Mesodermal cell (in vitro differentiated cells): ENCODE data around the gene MCF2L.
A peak's percentile ranks its signal among the peaks of the same experiment; 100 is the strongest.
"Not testable (repeated sequence)": the region's sequence is repeated elsewhere in the genome, so short reads cannot be mapped to it uniquely, and the experiment has no call there.

ENCODE experiments used
- H3K27ac ChIP-seq: 2 replicates; pipeline ENCODE4 v1.7.0; 2013; ENCODE audit warnings: mild to moderate bottlenecking, low read depth, low read length, moderate library complexity; ENCODE audit not compliant: severe bottlenecking
- H3K36me3 ChIP-seq: 2 replicates; pipeline ENCODE4 v1.7.1; 2013; ENCODE audit warnings: mild to moderate bottlenecking, low read length, moderate library complexity; ENCODE audit not compliant: control insufficient read depth, insufficient read depth
- H3K4me1 ChIP-seq: one replicate; pipeline ENCODE4 v1.7.1; 2013; ENCODE audit warnings: mild to moderate bottlenecking, low read length; ENCODE audit not compliant: insufficient read depth, control insufficient read depth, poor library complexity, severe bottlenecking
- H3K4me3 ChIP-seq: 2 replicates; pipeline ENCODE4 v1.7.0; 2013; ENCODE audit warnings: low read length, control low read depth, mild to moderate bottlenecking; ENCODE audit not compliant: insufficient read depth, poor library complexity, severe bottlenecking; ENCODE audit errors: extremely low read depth
- H3K9me3 ChIP-seq: 2 replicates; pipeline ENCODE4 v1.7.1; 2013; ENCODE audit warnings: mild to moderate bottlenecking, low read length, moderate library complexity; ENCODE audit not compliant: control insufficient read depth
- WGBS, 2 experiments: methylation state at CpG; one replicate each; pipeline ENCODE4 v1.1.5; 2013; ENCODE audit warnings: missing lambda C conversion rate in 2 of 2; ENCODE audit not compliant: insufficient coverage in 2 of 2; 5-methylcytosine and 5-hydroxymethylcytosine counted together

MCF2L gene

GRCh38 chr13:113108521-113108920 lies 139.5 kb downstream of the MCF2L start:
- not testable (repeated sequence) for H3K4me1 ChIP-seq, H3K27ac ChIP-seq, H3K4me3 ChIP-seq, H3K36me3 ChIP-seq, H3K9me3 ChIP-seq
- 60 to 88% methylated on average over 1 to 3 of the region's 27 CpGs for WGBS, 2 experiments

GRCh38 chr13:113109151-113110047 lies 140.4 kb downstream of the MCF2L start:
- Histone ChIP-seq H3K27ac (no peak overlapping the region), H3K4me3 (peak overlapping the region; percentile 35), H3K36me3 (no peaks in the 10 kb centered on the region), H3K9me3 (no peaks in the 10 kb centered on the region), H3K4me1 (peaks cover 3% of the 10 kb centered on the region)
- WGBS, 2 experiments, result 23 to 27% methylated on average over 65 to 67 of the region's 73 CpGs

GRCh38 chr13:113110048-113110851 lies 141.2 kb downstream of the MCF2L start:
- H3K9me3 ChIP-seq, result no peaks in the 10 kb centered on the region
- WGBS, 2 experiments, result 2 to 5% methylated on average over 67 to 91 of the region's 99 CpGs
- no peaks in the 10 kb centered on the region for H3K36me3 ChIP-seq
- peak overlapping the region; percentile 35 for H3K4me3 ChIP-seq
- peaks cover 3% of the 10 kb centered on the region for H3K4me1 ChIP-seq
- no peak overlapping the region for H3K27ac ChIP-seq

GRCh38 chr13:113110852-113111315 lies 141.9 kb downstream of the MCF2L start:
- H3K4me1 ChIP-seq, result peaks cover under 1% of the 10 kb centered on the region
- no peaks in the 10 kb centered on the region for H3K36me3 ChIP-seq
- H3K4me3 ChIP-seq, result peak overlapping the region; percentile 35
- H3K27ac ChIP-seq, result no peak overlapping the region
- 34 to 37% methylated on average over 43 to 48 of the region's 49 CpGs for whole genome bisulfite sequencing, 2 experiments
- H3K9me3 ChIP-seq, result no peaks in the 10 kb centered on the region

- not testable (repeated sequence) for H3K27ac ChIP-seq, H3K4me3 ChIP-seq, H3K9me3 ChIP-seq, H3K4me1 ChIP-seq, H3K36me3 ChIP-seq
- WGBS, 2 experiments, result 89 to 90% methylated on average over 4 to 5 of the region's 5 CpGs
Observed at GRCh38 chr13:113111821-113112220, 142.8 kb downstream of the MCF2L start.

GRCh38 chr13:113112475-113112874 lies 143.5 kb downstream of the MCF2L start:
- H3K4me3 ChIP-seq, H3K9me3 ChIP-seq: not testable (repeated sequence)
- WGBS, 2 experiments, result 67 to 85% methylated on average over 1 of the region's 1 CpG

GRCh38 chr13:113112893-113113845 lies 144.2 kb downstream of the MCF2L start:
- no peak overlapping the region for H3K27ac ChIP-seq
- no peaks in the 10 kb centered on the region for H3K36me3 ChIP-seq
- WGBS, 2 experiments, result 81 to 93% methylated on average over 6 to 8 of the region's 9 CpGs
- peaks cover 12% of the 10 kb centered on the region for H3K4me1 ChIP-seq
- H3K4me3 ChIP-seq, result no peak overlapping the region
- no peaks in the 10 kb centered on the region for H3K9me3 ChIP-seq

More at GRCh38 chr13:113112475-113112874, 143.5 kb downstream of the MCF2L start:
- H3K4me1 ChIP-seq, H3K36me3 ChIP-seq, H3K27ac ChIP-seq: not testable (repeated sequence)

- Histone ChIP-seq H3K9me3 (no peaks in the 10 kb centered on the region), H3K36me3 (no peaks in the 10 kb centered on the region), H3K4me1 (peaks cover 12% of the 10 kb centered on the region), H3K27ac (no peak overlapping the region), H3K4me3 (no peak overlapping the region)
- 94 to 100% methylated on average over 3 to 7 of the region's 8 CpGs for WGBS, 2 experiments
Observed at GRCh38 chr13:113113846-113114271, 144.8 kb downstream of the MCF2L start.

GRCh38 chr13:113114511-113115362 lies 145.7 kb downstream of the MCF2L start:
- Histone ChIP-seq H3K27ac (no peak overlapping the region), H3K36me3 (no peaks in the 10 kb centered on the region), H3K4me3 (no peak overlapping the region), H3K9me3 (no peaks in the 10 kb centered on the region), H3K4me1 (peaks cover 12% of the 10 kb centered on the region)
- WGBS, 2 experiments, result 90 to 92% methylated on average over 13 to 14 of the region's 17 CpGs
